ENCODE data around the gene CADPS2. TPM values are rescaled to one million over a fixed set of nuclear protein-coding genes. Genes with fewer than 3 reads are reported as not detected.

CADPS2 gene
- total and polyA plus RNA-seq, 2 of the 8 experiments (the other 6 are each of a cell fraction or from before 2014, with no cell fraction given): 8.9 to 22.3 TPM

DNA sequence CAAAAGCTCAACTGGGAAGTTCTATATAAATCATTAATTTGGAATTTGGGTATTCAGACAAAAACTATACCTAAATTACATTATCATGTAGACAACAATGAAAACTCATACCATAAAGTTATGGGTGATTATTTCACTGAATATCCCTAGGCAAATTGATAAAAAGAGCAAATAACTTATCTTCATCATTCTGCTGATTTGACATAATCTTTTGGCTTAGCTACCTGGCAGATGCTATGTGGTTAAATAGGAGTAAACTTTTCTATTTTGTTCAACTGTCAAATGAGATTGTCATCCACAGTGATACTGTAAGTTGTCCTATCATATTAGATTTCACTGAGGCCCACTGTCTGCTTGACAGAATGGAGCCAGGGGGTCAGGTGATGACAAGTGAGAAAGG lies 432.8 kb downstream of the CADPS2 start:
- no peak overlapping the region for H2BK5ac ChIP-seq (ENCODE audit: low read depth, low read length)
- H3K4me1 ChIP-seq (replicated peaks in 1 of 4; ENCODE audit: control insufficient read depth in 3 of 4, insufficient read depth in 4 of 4, low read length in 3 of 4): peaks cover 0 to 14% (median 11%) of the 10 kb centered on the region in 4 experiments; a peak in 6 of 7 replicates
- ChIA-PET POLR2A (ENCODE audit: partially characterized antibody) (no interaction called here), CTCF (ENCODE audit: partially characterized antibody) (interaction anchor here (0.9 to 1.5 kb wide), 4 partner anchors 9 to 138 kb away, joined by 3 to 5 read pairs (median 3); no protein-coding TSS in a partner anchor)
- no peak overlapping the region for H2AFZ ChIP-seq (ENCODE audit: low read length)
- H4K20me1 ChIP-seq (replicated peaks in 1 of 2; ENCODE audit: control insufficient read depth in 1 of 2, insufficient read depth in 2 of 2, low read length in 2 of 2): no peaks in the 10 kb centered on the region
- H2BK20ac ChIP-seq (ENCODE audit: low read length): no peak overlapping the region
- H3K9me3 ChIP-seq (ENCODE audit: insufficient read depth in 2 of 2, low read depth in 1 of 2, low read length in 1 of 2): no peaks in the 10 kb centered on the region
- no peaks in the 10 kb centered on the region for H3K27me3 ChIP-seq (replicated peaks in 1 of 4; ENCODE audit: control insufficient read depth in 3 of 4, extremely low read depth in 1 of 4, insufficient read depth in 3 of 4, low read length in 3 of 4)
- no peaks in the 10 kb centered on the region for H3K79me1 ChIP-seq (ENCODE audit: low read depth, low read length)
- TF ChIP-seq MAFK (IDR thresholded peaks at IDR 0.05; ENCODE audit: low read depth, low read length) (0 out of 2 replicates have a peak, but pooled peaks have one; percentile 4), KDM4A (IDR thresholded peaks at IDR 0.05; ENCODE audit: low read depth, low read length, severe bottlenecking) (no peak)
- no peak overlapping the region for H3K4me2 ChIP-seq (ENCODE audit: insufficient read depth in 1 of 2, low read depth in 2 of 2, low read length in 2 of 2)
- no peaks in the 10 kb centered on the region for H3K79me2 ChIP-seq (ENCODE audit: control insufficient read depth in 1 of 2, insufficient read depth in 2 of 2, low read length in 2 of 2)
- no peak overlapping the region for H3K27ac ChIP-seq (ENCODE audit: low read depth, low read length)
- H3K14ac ChIP-seq (ENCODE audit: insufficient read length): no peak overlapping the region
- no peak overlapping the region for H2BK12ac ChIP-seq (ENCODE audit: low read depth, low read length)
- no peak overlapping the region for H3K56ac ChIP-seq (replicated peaks; ENCODE audit: insufficient read length, low read depth, low read length)
- no peak overlapping the region for H4K91ac ChIP-seq (replicated peaks; ENCODE audit: insufficient read length, low read length)
- H3K4ac ChIP-seq (replicated peaks; ENCODE audit: insufficient read length, low read depth, low read length): no peak overlapping the region
- H3K23me2 ChIP-seq (ENCODE audit: low read depth, low read length): no peaks in the 10 kb centered on the region
- H3K9ac ChIP-seq (replicated peaks in 1 of 4; ENCODE audit: extremely low read depth in 1 of 4, low read depth in 3 of 4, low read length in 3 of 4): no peak overlapping the region
- FAIRE-seq (no peak), DNase-seq (ENCODE audit: low read depth in 1 of 2, low spot score in 2 of 2) (no peak)
- H3K4me3 ChIP-seq (ENCODE audit: extremely low read depth in 1 of 4, insufficient read depth in 2 of 4, low read depth in 3 of 4, low read length in 4 of 4): no peak overlapping the region
- no peak overlapping the region for H2BK120ac ChIP-seq (replicated peaks; ENCODE audit: low read depth, low read length)
- H3K18ac ChIP-seq (ENCODE audit: extremely low read depth, low read length): no peak overlapping the region
- H2BK15ac ChIP-seq (ENCODE audit: low read length): no peak overlapping the region
- H3K23ac ChIP-seq (ENCODE audit: insufficient read length): no peak overlapping the region
- no peak overlapping the region for H4K8ac ChIP-seq (ENCODE audit: extremely low read depth, insufficient read depth, low read length)
- no peak overlapping the region for H2AK5ac ChIP-seq (ENCODE audit: low read depth, low read length)
- H4K5ac ChIP-seq (ENCODE audit: insufficient read length, low read depth, low read length): no peak overlapping the region
- H3K36me3 ChIP-seq (ENCODE audit: control insufficient read depth in 2 of 4, insufficient read depth in 4 of 4, low read length in 3 of 4): no peaks in the 10 kb centered on the region

All from H1 (cell line).